Motor neuron (in vitro differentiated cells): ENCODE results near the gene C1QL1. TPM values are rescaled to one million over a fixed set of nuclear protein-coding genes. Genes with fewer than 3 reads are reported as not detected.
A peak's percentile ranks its signal among the peaks of the same experiment; 100 is the strongest.

ENCODE experiments used
- ATAC-seq, 8 experiments: fragments of 200-7000 bp; cut with Tn5 transposase; replicated peaks in 6 of 8; 2 replicates each; pipeline ENCODE4 v1.8.0; 2021; ENCODE audit warnings: mild to moderate bottlenecking in 8 of 8, moderate library complexity in 8 of 8
- H3K27ac ChIP-seq, 2 donors: fragments of 250-450 bp; sonication (Bioruptor Pico); 2 replicates each; pipeline ENCODE4 v1.9.0; 2021; ENCODE audit warnings: antibody characterized with exemption in 2 of 2, mild to moderate bottlenecking in 2 of 2, moderate library complexity in 1 of 2
- H3K4me1 ChIP-seq, 2 donors: fragments of 250-450 bp; sonication (Bioruptor Pico); replicated peaks in 1 of 2; 2 replicates each; pipeline ENCODE4 v1.6.1; 2021; ENCODE audit warnings: antibody characterized with exemption in 2 of 2, mild to moderate bottlenecking in 2 of 2, moderate library complexity in 1 of 2
- H3K4me3 ChIP-seq, 5 donors: fragments of 250-450 bp; sonication (Bioruptor Pico); 2 replicates each; pipeline ENCODE4 v1.9.0; 2021; ENCODE audit warnings: antibody characterized with exemption in 5 of 5, mild to moderate bottlenecking in 5 of 5, moderate library complexity in 4 of 5
- WGBS, 10 experiments: fragments of 450-650 bp; shearing (Covaris generic); methylation state at CpG; one replicate each; pipeline ENCODE4 v1.0.0; 2022; 5-methylcytosine and 5-hydroxymethylcytosine counted together
- in situ Hi-C, 9 experiments: fragments of 400-800 bp; cut with MboI; loops; one replicate each; pipeline ENCODE4 v1.15.0; 2021; ENCODE audit warnings: low sequenced_read_pairs in 9 of 9, low pct_unique_long_range_greater_than_20kb in 2 of 9; ENCODE audit not compliant: unreplicated experiment in 9 of 9
- total RNA-seq, 8 experiments: library from RNA; unstranded; fragments of 300-600 nt; gene quantifications; 2 replicates each; pipeline versions ENCODE4 v1.2.3 to v1.2.4, GENCODE V29; 2022

Gene C1QL1
- total RNA-seq, 8 experiments from 2014 or later: 0.35 to 116 (median 3.3) TPM; not detected in 2

DNA sequence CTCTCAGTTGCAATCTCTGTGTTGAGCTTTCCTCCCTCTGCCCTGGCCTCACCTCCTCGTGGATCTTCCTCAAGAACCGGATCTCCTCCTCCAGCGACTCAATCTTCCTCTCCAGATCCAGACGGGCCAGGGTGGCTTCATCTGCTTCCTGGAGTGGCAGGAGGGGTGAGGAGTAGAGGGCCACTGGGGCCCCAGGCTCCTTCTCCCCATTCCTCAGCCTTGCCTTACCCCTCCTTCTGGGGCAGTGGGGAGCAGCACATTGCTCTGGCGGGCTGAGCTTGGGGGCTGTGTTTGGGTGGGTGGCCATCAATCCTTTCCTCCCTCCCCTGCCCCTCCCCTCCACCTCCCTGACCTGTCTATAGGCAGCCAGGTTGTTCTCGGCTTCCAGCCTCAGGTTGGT, 54.4 kb downstream of the C1QL1 start:
- peaks cover 11 to 18% of the 10 kb centered on the region in 2 donors for H3K4me1 ChIP-seq
- H3K4me3 ChIP-seq: no peak overlapping the region
- ATAC-seq: no peak

DNA sequence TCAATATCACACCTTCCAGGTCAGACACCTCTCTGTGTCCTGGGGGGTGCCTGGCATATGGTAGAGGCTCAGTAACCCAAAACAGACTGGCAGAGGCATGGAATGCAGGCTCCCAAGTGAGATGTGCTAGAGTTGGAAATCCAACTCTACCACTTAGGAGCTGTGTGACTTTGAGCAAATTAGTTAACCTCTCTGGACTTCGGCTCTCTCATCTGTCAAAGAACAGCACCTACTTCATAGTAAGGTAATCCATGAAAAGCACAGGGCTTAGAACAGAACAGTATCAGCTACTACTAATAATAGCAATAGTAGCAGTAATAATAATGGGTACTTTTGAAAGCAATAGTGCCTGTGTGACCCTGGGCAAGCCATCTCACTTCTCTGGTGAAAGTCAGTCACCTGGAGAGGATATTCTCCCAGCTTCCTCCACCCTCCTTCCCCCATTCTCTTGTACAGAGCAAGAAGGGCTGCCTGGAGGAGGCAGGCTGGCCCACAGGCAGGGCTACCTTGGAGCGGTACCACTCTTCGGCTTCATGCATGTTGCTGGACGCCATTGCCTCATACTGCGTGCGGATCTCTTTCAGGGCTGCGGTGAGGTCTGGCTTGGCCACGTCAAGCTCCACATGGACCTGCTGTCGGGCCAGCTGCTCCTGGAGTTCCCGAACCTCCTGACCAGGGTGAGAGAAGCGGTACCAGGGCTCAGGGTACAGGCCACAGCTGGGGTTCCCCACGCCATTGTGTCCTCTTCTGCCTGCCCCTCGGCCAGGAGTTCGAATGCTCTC, 55.1 kb downstream of the C1QL1 start:
- ATAC-seq: no peak
- WGBS, 10 experiments: 61 to 92% (median 71%) methylated on average over 2 to 7 of the region's 14 CpGs; no CpG with 5 or more reads in 4 of the 10 experiments
- peaks cover 11 to 18% of the 10 kb centered on the region in 2 donors for H3K4me1 ChIP-seq
- no peak overlapping the region for H3K4me3 ChIP-seq
- in situ Hi-C loops: loop anchor here in 3 of 9 experiments (10.0 to 25.0 kb wide), 3 partner anchors 99 to 124 kb away; no protein-coding TSS in a partner anchor
- H3K27ac ChIP-seq: no peak overlapping the region

More for the DNA sequence above, 54.4 kb downstream of the C1QL1 start:
- in situ Hi-C loops: loop anchor here in 3 of 9 experiments (10.0 to 25.0 kb wide), 3 partner anchors 99 to 124 kb away; no protein-coding TSS in a partner anchor
- WGBS, 10 experiments: 0 to 70% (median 53%) methylated on average over 1 to 4 of the region's 6 CpGs; no CpG with 5 or more reads in 5 of the 10 experiments
- no peak overlapping the region for H3K27ac ChIP-seq

DNA sequence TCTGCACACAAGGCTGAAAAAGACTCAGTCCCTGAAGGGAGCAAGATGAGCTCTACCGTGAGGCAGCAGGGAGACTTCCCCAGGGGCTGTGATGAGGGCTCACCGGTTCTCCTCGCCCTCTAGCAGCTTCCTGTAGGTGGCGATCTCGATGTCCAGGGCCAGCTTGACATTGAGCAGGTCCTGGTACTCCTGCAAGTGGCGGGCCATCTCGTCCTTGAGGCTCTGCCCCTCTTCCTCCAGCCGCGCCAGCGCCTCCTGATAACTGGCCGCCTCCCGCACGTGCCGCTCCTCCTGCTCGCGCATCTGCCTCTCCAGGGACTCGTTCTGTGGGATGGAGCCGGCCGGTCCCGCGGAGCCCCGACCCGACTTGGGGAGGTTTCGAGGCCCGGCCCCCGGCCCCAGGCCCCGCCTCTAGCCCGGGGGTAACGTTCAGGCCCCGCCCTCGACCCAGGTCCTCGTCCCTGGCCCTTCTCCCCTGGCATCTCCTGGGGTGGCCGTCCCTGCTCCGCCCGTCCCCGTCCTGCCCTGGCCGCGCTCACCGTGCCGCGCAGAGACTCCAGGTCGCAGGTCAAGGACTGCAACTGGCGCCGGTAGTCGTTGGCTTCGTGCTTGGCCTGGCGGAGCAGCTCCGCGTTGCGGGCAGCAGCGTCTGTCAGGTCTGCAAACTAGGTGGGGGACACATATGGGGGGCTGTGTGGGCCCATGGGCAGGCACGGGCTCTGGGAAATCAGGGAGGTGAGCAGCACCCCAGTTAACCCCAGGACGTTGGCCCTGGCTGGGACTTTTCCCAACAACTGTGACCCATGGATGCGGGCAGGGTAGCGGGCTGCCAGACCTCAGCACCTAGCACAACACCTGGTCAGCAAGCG, 56.7 kb downstream of the C1QL1 start:
- H3K4me3 ChIP-seq: peak overlapping the region in 1 of 5 donors; percentile 25
- peak; percentile 75 to 96 (median 84) for ATAC-seq
- H3K27ac ChIP-seq: no peak overlapping the region
- 35 to 100% (median 53%) methylated on average over 2 to 18 of the region's 56 CpGs; no CpG with 5 or more reads in 6 of the 10 experiments for WGBS, 10 experiments
- in situ Hi-C loops: loop anchor here in 3 of 9 experiments (10.0 to 25.0 kb wide), 3 partner anchors 101 to 126 kb away; no protein-coding TSS in a partner anchor
- H3K4me1 ChIP-seq: peaks cover 13 to 15% of the 10 kb centered on the region in 2 donors

DNA sequence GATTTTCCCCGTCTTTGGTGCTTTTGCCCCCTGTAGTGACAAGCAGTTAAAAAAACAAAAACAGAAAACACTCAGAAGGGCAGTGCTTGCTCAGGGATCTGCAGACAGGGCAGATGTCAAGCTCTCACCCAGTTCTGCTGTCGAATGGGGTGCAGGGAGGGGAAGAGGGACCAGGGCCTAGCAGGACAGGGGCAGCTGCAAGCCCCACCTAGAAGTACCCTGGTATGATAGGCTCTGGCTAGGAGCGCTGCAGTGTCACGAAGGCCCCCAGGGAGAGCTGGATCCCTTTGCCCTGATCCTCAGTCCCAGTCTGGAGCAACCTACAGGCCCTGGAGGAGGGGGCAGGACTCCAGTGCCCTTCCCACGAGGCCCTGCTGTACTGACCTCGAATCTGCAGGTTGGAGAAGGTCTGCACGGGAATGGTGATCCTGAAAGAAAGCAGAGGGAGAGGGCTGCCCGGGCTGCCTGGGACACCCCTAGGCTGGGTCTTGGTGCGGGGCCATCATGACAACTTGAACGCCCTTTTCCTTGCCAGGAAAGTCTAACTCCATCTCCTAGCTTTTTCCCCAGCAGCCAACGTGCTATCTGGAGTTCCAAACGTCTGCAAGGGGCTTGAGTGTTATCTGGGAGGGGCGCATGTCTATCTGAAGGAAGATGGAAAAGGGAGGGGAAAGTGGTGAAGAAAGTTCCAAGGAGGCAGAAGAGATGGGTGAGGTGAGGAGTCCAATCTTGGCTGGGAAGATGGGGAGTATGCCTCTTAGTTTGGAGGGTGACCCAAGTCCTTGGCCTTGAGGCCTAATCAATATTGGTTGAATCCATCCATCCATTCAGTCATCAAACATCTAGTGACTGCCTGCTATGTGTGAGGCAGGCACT, 57.6 kb downstream of the C1QL1 start:
- no peak overlapping the region for H3K4me3 ChIP-seq

More for the DNA sequence above, 57.6 kb downstream of the C1QL1 start:
- no peak for ATAC-seq
- in situ Hi-C loops: loop anchor here in 3 of 9 experiments (10.0 to 25.0 kb wide), 3 partner anchors 102 to 127 kb away; no protein-coding TSS in a partner anchor
- 20 to 89% (median 56%) methylated on average over 1 to 5 of the region's 13 CpGs; no CpG with 5 or more reads in 3 of the 10 experiments for WGBS, 10 experiments
- Histone ChIP-seq H3K4me1 (peaks cover 6% of the 10 kb centered on the region in 2 donors), H3K27ac (no peak overlapping the region)

Other genes starting within 250 kb of the C1QL1 start
- gene ADAM11, start 209.3 kb downstream of the C1QL1 start, total RNA-seq: 10 to 100 TPM in 1 of 8 experiments, 1 to 10 TPM in 5, under 1 TPM in 2; 0.15 to 10.1 (median 4.3) TPM
- gene GJC1, start 138.0 kb downstream of the C1QL1 start, total RNA-seq: 10 to 100 TPM in 2 of 8 experiments, 1 to 10 TPM in 6; 1.4 to 43.0 (median 9.0) TPM
- 1 to 10 TPM in 1 of 8 experiments, under 1 TPM in 3, not detected in 4; 0.63 to 1.1 (median 0.93) TPM for gene HIGD1B, start 120.4 kb downstream of the C1QL1 start, total RNA-seq
- 100 to 1,000 TPM in 2 of 8 experiments, 10 to 100 TPM in 6; 31.6 to 155 (median 63.5) TPM for gene EFTUD2, start 68.9 kb downstream of the C1QL1 start, total RNA-seq
- gene GFAP, start 52.8 kb downstream of the C1QL1 start, total RNA-seq: 1,000 to 10,000 TPM in 1 of 8 experiments, 1 to 10 TPM in 6, under 1 TPM in 1; 0.92 to 2,179 (median 1.8) TPM
- 10 to 100 TPM in 3 of 8 experiments, under 1 TPM in 5; 0.20 to 17.8 (median 0.80) TPM for gene KIF18B, start 20.5 kb downstream of the C1QL1 start, total RNA-seq
- gene DCAKD, start 83.3 kb upstream of the C1QL1 start, total RNA-seq: 100 to 1,000 TPM in 1 of 8 experiments, 10 to 100 TPM in 7; 15.5 to 109 (median 46.5) TPM
- gene NMT1, start 93.0 kb upstream of the C1QL1 start, total RNA-seq: 100 to 1,000 TPM in 2 of 8 experiments, 10 to 100 TPM in 6; 38.3 to 140 (median 67.8) TPM
- 10 to 100 TPM in 4 of 8 experiments, 1 to 10 TPM in 4; 2.0 to 40.1 (median 10.0) TPM for gene PLCD3, start 164.2 kb upstream of the C1QL1 start, total RNA-seq
- 10 to 100 TPM in 3 of 8 experiments, 1 to 10 TPM in 5; 1.5 to 16.1 (median 6.4) TPM for gene ACBD4, start 167.4 kb upstream of the C1QL1 start, total RNA-seq
- 10 to 100 TPM; 10.6 to 49.8 (median 23.0) TPM for gene HEXIM1, start 180.2 kb upstream of the C1QL1 start, total RNA-seq
- gene HEXIM2, start 193.6 kb upstream of the C1QL1 start, total RNA-seq: 10 to 100 TPM in 4 of 8 experiments, 1 to 10 TPM in 4; 7.6 to 14.1 (median 9.9) TPM